Ecto neural progenitor cell (in vitro differentiated cells): ENCODE results near the gene PROCA1.
A peak's percentile ranks its signal among the peaks of the same experiment; 100 is the strongest.
"Not testable (repeated sequence)": the region's sequence is repeated elsewhere in the genome, so short reads cannot be mapped to it uniquely, and the experiment has no call there.

ENCODE experiments used
- DNase-seq: peaks from one replicate; pipeline ENCODE4 v3.0.0-alpha.2; 2018; ENCODE audit warnings: low spot score

The PROCA1 gene

GRCh38 chr17:28744104-28744971 lies 32.6 kb upstream of the PROCA1 start:
- DNase-seq = peak; percentile 96

GRCh38 chr17:28743243-28744103 lies 31.8 kb upstream of the PROCA1 start, which contains the start of gene TRAF4:
Gene TRAF4, plus strand, starts transcription at chr17:28744011. Its CDS starts 102 bp downstream, at chr17:28744113.
- peak; percentile 94 for DNase-seq

- no peak for DNase-seq
Measured at GRCh38 chr17:28741358-28742349, 30.0 kb upstream of the PROCA1 start.

GRCh38 chr17:28740406-28741357 lies 29.0 kb upstream of the PROCA1 start:
- DNase-seq = no peak

GRCh38 chr17:28738680-28739384 lies 27.1 kb upstream of the PROCA1 start:
- no peak for DNase-seq

- DNase-seq = no peak
Measured at GRCh38 chr17:28737770-28738679, 26.3 kb upstream of the PROCA1 start.

GRCh38 chr17:28737316-28737715 lies 25.6 kb upstream of the PROCA1 start:
- DNase-seq = no peak

- DNase-seq = not testable (repeated sequence)
Measured at GRCh38 chr17:28735913-28736769, 24.5 kb upstream of the PROCA1 start.

- no peak for DNase-seq
Measured at GRCh38 chr17:28735242-28735722, 23.6 kb upstream of the PROCA1 start.

GRCh38 chr17:28734712-28735241 lies 23.1 kb upstream of the PROCA1 start:
- DNase-seq = no peak

GRCh38 chr17:28733346-28733745 lies 21.7 kb upstream of the PROCA1 start:
- no peak for DNase-seq

- no peak for DNase-seq
Measured at GRCh38 chr17:28729950-28730330, 18.3 kb upstream of the PROCA1 start.

- DNase-seq = peak; percentile 99
Measured at GRCh38 chr17:28728364-28729200, 16.9 kb upstream of the PROCA1 start, which contains the start of gene NEK8. Gene NEK8, plus strand, starts transcription at chr17:28728788. Its CDS starts 26 bp downstream, at chr17:28728814.

- DNase-seq = peak; percentile 100
Measured at GRCh38 chr17:28726627-28727491, 15.2 kb upstream of the PROCA1 start.

GRCh38 chr17:28726226-28726626 lies 14.5 kb upstream of the PROCA1 start, which contains the start of gene TLCD1:
Gene TLCD1, minus strand, starts transcription at chr17:28726233. Its CDS starts 136 bp downstream, at chr17:28726097.
- peak; percentile 92 for DNase-seq
